ENCODE measurements around the gene CLSTN1.
"Not testable (repeated sequence)": the region's sequence is repeated elsewhere in the genome, so short reads cannot be mapped to it uniquely, and the experiment has no call there.

The CLSTN1 gene

DNA sequence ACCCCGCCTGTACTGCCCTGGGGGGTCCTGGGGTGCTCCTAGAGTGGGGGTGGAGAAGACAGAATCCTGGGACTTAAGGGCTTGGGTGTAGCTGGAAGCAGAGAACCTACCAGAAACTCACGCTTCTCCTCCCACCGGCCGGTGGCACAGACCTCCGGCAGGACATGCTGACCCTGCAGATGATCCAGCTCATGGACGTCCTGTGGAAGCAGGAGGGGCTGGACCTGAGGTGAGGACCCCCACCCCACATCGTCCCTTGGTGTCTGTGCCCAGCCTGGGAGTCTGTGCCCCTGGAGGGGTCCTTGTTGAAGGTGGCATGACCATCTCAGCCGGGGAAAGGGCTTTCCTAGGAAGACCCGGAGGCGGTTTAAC is 101.4 kb downstream of the CLSTN1 start:
- FAIRE-seq (no peak), DNase-seq (ENCODE audit: extremely low spot score, insufficient read length, low read depth) (no peak)

DNA sequence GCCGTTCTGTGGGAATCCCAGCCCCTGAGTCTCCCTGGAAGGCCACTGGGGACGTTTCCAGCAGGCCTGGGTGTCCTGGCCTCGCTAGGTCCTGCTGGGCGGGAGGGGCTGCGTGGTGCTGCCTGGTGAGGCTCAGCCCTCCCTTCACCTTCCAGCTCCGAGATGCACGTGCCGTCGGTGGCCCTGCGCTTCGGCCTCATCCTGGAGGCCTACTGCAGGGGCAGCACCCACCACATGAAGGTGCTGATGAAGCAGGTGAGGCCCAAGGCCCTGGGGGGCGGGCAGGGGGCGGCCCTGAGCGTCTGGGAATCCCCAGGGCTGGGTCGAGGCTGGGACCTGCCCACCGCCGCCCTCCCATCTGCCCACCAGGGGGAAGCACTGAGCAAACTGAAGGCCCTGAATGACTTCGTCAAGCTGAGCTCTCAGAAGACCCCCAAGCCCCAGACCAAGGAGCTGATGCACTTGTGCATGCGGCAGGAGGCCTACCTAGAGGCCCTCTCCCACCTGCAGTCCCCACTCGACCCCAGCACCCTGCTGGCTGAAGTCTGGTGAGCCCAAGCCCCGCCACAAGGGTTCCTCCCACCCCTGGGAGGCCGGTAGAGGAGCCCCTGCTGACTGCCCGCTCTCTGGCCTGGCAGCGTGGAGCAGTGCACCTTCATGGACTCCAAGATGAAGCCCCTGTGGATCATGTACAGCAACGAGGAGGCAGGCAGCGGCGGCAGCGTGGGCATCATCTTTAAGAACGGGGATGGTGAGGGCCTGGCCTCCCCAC is 102.0 kb downstream of the CLSTN1 start:
- FAIRE-seq (peak; percentile 12), DNase-seq (ENCODE audit: extremely low spot score, insufficient read length, low read depth) (no peak)

DNA sequence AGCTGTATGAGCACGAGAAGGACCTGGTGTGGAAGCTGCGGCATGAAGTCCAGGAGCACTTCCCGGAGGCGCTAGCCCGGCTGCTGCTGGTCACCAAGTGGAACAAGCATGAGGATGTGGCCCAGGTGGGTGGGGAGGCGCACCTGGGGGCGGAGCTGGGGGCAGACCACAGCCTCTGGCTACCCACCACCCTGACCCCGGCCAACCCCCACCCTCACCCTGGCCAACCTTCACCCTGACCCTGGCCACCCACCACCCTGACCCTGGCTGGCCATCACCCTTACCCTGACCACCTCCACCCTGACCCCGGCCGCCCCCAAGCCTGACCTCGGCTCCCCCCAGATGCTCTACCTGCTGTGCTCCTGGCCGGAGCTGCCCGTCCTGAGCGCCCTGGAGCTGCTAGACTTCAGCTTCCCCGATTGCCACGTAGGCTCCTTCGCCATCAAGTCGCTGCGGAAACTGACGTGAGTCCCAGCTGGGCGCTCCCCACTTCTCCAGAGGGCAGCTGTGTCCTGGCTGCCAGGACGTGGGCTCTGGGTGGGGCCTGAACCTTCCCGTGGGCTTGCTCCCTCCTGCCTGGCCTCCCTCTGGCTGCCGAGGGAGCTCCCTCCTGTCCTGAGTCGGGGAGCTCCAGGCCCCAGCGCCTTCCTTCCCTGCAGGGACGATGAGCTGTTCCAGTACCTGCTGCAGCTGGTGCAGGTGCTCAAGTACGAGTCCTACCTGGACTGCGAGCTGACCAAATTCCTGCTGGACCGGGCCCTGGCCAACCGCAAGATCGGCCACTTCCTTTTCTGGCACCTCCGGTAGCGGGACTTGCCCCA is 102.8 kb downstream of the CLSTN1 start:
- no peak for FAIRE-seq
- no peak for DNase-seq (ENCODE audit: extremely low spot score, insufficient read length, low read depth)

DNA sequence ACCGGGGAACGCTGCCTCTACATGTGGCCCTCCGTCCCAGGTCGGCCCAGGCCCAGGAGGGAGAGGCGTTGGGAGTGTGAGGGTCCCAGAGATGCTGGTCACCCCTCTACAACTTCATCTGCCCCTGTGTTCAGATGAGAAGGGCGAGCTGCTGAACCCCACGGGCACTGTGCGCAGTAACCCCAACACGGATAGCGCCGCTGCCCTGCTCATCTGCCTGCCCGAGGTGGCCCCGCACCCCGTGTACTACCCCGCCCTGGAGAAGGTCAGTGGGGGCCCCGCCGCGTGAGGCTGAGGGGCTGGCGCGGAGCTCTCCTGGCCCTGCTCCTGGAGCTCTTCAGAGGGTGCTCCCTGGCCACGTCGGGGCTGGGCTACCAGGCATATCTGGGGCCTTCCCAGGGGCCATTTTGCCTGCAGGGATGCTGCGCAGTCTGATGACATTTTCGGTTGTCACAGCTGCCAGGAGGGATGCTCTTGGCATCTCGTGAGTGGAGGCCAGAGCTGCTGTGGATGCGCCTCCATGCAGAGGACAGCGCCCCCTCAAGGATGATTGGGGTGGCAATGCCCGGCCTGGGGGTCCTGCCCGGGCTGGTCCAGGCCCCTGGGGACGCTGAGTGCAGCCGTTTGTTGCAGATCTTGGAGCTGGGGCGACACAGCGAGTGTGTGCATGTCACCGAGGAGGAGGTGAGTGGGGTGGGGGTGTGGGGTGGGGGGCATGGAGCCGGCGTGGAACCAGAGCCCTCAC is 103.6 kb downstream of the CLSTN1 start:
- DNase-seq (ENCODE audit: extremely low spot score, insufficient read length, low read depth) = no peak
- no peak for FAIRE-seq

DNA sequence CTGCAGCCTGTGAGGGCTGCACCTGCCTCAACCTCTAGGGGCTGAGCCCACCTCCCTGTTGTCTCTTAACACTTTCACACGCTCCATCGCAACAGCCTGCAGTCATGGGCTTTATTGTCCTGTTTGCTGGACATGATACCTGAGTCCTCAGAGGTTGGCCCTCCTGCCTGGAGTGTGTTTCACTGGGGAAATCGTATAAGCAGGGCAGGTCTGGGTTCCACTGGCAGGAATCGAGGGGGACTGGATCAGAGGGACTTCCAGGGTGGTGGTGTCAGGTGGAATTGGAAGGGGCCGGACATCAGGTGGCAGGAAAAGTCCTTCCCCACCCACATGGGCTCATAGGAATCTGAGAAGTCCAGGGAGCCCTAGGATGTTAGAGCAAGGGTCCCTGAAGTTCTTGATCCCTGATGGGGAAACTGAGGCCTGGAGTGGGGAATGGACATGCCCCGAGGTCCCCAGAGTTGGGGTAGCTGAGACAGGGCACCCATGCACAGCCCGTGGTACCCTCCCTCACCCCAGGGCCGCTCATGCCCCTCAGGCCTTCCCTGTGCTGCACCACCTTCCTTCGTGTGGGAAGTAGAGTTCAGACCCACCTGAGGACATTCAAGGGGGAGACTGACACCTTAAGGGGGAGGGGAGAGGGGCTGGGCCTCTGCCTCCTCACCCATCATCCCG is 105.6 kb downstream of the CLSTN1 start:
- no peak for FAIRE-seq
- no peak for DNase-seq (ENCODE audit: extremely low spot score, insufficient read length, low read depth)

DNA sequence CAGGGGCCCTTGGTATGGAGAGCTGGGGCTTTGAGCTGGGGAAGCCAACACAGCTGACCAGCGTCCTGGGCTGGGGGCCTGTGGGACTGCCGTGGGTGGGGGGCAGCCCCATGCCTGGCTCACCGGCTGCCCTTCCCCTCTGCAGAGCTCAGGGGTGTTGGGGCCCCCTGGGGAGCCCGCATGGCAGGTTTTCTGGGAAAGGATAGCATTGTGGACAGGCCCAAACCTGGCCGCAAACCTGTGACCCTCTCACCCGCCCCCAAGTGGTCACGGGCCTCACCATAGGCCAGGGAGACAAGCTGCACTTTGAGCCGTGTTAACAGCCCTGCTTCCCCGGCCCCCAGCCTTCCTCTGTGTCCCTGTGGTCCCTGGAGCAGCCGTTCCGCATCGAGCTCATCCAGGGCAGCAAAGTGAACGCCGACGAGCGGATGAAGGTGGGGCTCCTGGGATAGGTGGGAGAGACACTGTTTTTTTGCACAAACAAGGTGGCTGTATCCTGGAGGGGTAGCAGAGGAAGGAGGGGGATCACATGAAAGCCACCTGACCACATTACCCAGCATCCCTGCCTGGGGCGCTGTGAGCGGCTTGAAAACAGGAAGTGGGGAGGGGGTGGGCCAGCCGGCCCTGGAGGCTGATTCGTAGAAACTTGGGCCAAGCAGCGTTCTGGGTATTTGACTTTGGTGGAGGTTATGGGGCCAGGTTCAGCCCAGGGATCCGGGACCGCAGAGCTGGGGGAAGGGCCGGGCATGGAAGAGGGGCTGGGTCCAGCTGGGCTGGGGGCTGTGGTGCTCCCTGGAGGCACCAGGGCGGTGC is 106.4 kb downstream of the CLSTN1 start:
- FAIRE-seq (peak; percentile 94), DNase-seq (ENCODE audit: extremely low spot score, insufficient read length, low read depth) (peak; percentile 62)

DNA sequence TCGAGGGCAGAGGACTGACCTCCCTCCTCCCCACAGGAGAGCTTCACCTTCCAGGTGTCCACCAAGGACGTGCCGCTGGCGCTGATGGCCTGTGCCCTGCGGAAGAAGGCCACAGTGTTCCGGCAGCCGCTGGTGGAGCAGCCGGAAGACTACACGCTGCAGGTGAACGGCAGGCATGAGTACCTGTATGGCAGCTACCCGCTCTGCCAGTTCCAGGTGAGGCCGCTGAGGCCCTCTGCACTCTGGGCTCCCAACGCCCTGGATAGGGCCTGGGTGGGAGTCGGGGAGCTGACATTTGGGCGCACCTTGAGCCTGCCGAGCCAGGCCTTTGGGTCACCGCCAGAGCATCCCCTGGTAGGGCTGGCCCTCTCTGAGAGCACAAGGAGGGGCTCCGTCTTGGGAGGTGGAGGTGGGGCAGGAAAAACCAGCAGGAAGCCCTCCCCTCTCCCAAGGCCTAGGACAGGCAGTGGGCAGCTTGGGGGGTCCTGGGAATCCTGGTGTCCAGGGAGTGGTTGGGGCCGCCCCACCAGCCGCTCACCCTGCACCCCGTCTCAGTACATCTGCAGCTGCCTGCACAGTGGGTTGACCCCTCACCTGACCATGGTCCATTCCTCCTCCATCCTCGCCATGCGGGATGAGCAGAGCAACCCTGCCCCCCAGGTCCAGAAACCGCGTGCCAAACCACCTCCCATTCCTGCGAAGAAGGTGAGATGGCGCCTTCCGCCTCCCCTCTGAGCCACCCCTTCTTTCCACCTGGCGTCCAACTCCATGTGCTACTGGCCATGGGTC is 107.2 kb downstream of the CLSTN1 start:
- DNase-seq (ENCODE audit: extremely low spot score, insufficient read length, low read depth) = no peak
- no peak for FAIRE-seq

DNA sequence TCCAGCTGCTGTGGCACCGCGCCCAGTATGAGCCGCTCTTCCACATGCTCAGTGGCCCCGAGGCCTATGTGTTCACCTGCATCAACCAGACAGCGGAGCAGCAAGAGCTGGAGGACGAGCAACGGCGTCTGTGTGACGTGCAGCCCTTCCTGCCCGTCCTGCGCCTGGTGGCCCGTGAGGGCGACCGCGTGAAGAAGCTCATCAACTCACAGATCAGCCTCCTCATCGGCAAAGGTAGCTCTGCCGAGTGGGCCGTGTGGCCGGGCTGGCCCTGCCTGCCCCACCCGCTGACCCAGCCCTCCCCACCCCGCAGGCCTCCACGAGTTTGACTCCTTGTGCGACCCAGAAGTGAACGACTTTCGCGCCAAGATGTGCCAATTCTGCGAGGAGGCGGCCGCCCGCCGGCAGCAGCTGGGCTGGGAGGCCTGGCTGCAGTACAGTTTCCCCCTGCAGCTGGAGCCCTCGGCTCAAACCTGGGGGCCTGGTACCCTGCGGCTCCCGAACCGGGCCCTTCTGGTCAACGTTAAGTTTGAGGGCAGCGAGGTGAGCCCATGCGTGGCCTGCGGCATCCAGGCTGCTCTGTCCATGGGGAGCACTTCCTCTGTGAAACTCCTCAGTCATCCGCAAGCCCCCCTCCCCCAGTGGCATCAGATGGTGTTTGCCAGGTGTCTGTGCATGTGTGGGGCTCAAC is 108.1 kb downstream of the CLSTN1 start:
- DNase-seq (ENCODE audit: extremely low spot score, insufficient read length, low read depth) = no peak
- no peak for FAIRE-seq

DNA sequence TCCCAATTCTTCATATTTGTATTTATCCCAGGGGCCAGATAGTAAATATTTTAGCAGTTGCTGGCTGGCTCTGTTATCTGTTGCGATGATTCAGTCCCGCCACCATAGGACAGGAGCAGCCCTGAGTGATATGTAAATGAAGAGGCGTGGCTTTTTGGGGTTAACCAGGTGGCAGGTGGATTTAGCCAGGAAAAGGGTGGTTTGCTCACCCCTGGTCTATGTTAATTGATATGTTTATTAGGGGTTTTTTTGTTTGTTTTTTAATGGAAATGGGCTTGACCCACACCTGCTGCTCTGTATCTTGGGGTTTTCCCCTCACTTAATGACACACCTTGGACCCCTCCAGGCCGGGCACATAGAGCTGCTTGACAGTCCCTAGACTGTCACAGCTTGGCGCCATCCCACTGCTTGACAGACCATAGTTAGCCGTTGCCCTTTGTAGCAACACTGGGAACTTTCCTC is 109.5 kb downstream of the CLSTN1 start:
- FAIRE-seq (no peak), DNase-seq (ENCODE audit: extremely low spot score, insufficient read length, low read depth) (no peak)

DNA sequence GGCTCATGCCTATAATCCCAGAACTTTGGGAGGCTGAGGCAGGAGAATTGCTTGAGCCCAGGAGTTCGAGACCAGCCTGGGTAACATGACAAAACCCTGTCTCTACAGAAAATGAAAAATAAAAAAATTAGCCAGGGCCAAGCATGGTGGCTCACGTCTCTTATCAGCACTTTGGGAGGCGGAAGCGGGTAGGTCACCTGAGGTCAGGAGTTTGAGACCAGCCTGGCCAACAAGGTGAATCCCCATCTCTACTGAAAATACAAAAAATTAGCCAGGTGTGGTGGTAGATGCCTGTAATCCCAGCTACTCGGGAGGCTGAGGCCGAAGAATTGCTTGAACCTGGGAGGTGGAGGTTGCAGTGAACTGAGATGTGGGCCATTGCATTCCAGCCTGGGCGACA is 111.0 kb downstream of the CLSTN1 start:
- not testable (repeated sequence) for DNase-seq (ENCODE audit: extremely low spot score, insufficient read length, low read depth); FAIRE-seq

DNA sequence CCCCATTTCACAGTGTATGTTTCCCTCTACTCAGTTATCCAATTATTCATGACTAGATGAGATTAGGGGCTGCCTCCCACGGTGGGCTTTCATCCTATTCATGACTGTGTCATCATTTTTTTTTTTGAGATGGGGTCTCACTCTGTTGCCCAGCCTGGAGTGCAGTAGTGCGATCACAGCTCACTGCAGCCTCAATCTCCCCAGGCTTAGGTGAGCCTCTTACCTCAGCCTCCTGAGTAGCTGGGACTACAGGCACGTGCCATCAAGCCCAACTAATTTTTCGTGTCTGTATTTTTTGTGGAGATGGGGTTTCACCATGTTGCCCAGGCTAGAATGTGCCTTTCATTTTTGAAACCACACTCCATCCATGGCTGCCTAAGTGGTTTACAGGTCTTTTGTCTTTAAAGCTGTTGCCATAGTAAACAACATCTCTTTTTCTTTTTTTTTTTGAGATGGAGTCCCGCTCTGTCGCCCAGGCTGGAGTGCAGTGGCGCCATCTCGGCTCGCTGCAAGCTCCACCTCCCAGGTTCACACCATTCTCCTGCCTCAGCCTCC is 112.2 kb downstream of the CLSTN1 start:
- DNase-seq (ENCODE audit: extremely low spot score, insufficient read length, low read depth) = no peak
- no peak for FAIRE-seq

DNA sequence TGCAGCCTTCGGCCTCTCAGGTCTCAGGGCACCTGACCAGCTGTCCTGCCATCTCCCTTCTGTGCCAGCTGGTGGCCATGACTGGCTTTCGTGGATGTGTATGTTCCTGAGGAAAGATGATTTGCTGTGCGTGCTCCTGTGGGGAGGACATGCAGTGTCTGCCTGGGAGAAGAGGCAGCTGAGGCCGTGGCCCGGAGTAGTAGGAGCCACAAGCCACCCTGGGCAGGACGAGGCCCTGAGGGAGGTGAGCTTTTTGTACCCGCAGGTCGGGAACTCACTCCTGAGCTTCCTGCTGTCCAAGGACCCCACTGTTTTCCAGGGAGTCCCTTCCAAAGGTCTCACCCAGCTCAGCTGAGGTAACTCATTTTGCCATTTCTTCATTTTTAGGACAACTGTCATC is 113.7 kb downstream of the CLSTN1 start:
- FAIRE-seq (no peak), DNase-seq (ENCODE audit: extremely low spot score, insufficient read length, low read depth) (no peak)

DNA sequence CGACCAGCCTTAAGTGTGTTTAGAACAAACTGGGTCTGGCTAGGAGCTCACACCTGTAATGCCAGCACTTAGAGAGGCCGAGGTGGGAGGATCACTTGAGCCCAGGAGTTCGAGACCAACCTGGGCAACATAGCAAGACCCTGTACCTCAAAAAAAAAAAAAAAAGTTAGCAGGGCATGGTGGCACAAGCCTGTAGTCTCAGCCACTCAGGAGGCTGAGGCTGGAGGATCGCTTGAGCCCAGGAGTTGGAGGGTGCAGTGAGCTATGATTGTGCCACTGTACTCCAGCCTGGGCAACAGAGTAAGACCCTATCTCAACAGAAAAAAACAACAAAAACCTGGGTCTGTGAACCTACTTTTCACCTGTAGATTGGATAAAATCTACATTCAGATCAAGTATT is 117.6 kb downstream of the CLSTN1 start:
- no peak for FAIRE-seq
- no peak for DNase-seq (ENCODE audit: extremely low spot score, insufficient read length, low read depth)

DNA sequence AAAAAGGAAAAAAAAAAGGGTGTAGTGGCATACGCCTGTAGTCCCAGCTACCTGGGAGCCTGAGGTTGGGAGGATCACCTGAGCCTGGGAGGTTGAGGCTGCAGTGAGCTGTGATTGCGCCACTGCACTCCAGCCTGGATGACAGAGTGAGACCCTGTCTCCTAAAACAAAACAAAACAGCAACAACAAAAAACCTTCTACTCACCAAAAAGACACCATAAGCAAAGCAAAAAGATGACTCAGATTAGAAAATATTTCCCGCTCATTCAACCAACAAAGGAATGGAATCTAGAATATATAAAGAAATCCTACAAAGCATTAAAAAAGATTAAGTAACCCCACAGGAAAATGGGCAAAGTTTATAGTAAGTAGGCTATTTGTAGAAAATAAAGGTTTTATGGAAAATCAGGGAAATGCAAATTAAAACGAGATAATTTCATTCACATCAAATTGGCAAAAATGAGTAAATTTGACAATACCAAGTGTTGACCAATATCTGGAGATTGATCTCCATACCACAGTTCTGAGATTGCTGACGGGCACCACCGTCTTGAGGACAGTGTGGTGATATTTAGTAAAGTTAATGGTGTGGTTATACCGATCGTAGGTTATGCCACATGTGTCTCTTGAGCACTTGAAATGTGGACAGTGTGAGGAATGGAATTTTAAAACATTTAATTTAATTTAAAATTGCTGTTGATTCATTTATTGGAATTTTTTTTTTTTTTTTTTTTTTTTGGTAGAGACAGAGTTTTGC is 118.2 kb downstream of the CLSTN1 start:
- FAIRE-seq = no peak
- no peak for DNase-seq (ENCODE audit: extremely low spot score, insufficient read length, low read depth)

DNA sequence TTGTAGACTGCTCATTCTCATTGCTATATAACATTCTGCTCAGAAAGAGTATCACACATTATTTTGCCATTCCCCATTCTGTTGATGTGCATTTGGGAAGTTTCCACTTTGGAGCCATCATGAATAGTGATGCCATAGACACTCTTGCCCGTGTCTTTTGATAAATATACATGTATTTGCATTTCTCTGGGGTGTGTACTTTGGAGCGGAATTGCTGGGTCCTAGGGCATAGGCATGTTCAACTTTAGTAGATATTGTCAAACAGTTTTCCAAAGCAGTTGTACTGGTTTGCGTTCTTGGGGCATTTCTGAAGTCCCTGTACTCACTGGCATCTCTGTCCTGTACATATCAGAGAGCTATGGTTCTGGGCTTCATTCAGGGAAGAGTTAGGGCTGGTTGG is 120.1 kb downstream of the CLSTN1 start:
- FAIRE-seq (no peak), DNase-seq (ENCODE audit: extremely low spot score, insufficient read length, low read depth) (no peak)

DNA sequence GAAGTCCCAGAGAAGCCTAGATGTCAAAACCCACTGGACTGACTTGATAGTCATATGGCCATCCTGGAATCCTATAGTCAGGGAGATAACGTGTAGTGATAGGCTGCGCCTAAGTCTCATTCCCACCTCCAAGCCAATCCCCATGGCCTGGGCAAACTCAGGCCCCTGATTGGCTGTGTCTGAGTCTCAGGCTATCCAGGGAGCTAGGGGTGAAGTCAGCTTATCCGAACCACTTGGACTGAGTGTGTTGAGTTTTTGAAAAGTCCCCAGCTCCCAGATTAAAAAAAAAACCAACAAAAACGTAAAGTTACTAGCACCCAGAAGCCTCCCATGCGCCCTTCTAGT is 120.6 kb downstream of the CLSTN1 start:
- DNase-seq (ENCODE audit: extremely low spot score, insufficient read length, low read depth) (no peak), FAIRE-seq (no peak)

DNA sequence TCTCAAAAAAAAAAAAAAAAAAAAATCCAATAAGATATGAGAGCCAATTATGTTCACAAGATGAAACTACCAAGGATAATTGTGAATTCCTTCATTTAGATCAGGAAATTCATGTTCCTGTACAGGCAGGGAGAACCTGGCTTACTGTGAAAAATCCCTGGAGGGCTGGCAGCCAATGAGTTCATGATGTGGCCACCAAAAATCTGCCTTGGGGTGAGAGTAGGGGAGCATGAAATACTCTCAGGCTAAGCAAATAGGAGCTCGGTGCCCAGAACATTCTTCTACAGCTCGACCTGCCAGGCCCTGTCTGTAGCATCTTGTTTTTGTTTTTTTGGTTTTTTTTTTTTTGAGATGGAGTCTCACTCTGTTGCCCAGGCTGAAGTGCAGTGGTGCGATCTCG is 122.1 kb downstream of the CLSTN1 start:
- no peak for DNase-seq (ENCODE audit: extremely low spot score, insufficient read length, low read depth)
- no peak for FAIRE-seq

Measured in GM18507 (cell line).